Omental fat pad (tissue), 4 donors: ENCODE data around the gene KLHL29. TPM values are rescaled to one million over a fixed set of nuclear protein-coding genes. Genes with fewer than 3 reads are reported as not detected.

Source experiments
- ATAC-seq: fragments of 150-250 bp; one replicate; pipeline ENCODE4 v1.9.1; 2016; ENCODE audit warnings: mild to moderate bottlenecking, moderate library complexity; ENCODE audit not compliant: low FRiP score
- DNase-seq: peaks from one replicate; pipeline ENCODE4 v3.0.0-alpha.2; 2019; ENCODE audit warnings: low spot score
- total RNA-seq, 4 donors: library from RNA; depleted of rRNA; stranded (reverse); fragments of >200 nt; gene quantifications; one replicate each; pipeline ENCODE4 v1.1.0, GENCODE V29; 2016
- TF ChIP-seq, protein P1 (sequence below), 3 donors: fragments of 450-650 bp; IDR thresholded peaks; one replicate each; pipeline ENCODE4 v1.5.1; 2016 to 2017; ENCODE audit warnings: antibody characterized with exemption in 3 of 3, mild to moderate bottlenecking in 3 of 3, moderate library complexity in 2 of 3

KLHL29 gene
- total RNA-seq, 4 donors from 2014 or later: 4.0 to 19.5 (median 12.7) TPM

GRCh38 chr2:23684395-23685176 is 299.6 kb downstream of the KLHL29 start:
- ATAC-seq: no peak
- DNase-seq: no peak
- TF ChIP-seq, protein P1, sequence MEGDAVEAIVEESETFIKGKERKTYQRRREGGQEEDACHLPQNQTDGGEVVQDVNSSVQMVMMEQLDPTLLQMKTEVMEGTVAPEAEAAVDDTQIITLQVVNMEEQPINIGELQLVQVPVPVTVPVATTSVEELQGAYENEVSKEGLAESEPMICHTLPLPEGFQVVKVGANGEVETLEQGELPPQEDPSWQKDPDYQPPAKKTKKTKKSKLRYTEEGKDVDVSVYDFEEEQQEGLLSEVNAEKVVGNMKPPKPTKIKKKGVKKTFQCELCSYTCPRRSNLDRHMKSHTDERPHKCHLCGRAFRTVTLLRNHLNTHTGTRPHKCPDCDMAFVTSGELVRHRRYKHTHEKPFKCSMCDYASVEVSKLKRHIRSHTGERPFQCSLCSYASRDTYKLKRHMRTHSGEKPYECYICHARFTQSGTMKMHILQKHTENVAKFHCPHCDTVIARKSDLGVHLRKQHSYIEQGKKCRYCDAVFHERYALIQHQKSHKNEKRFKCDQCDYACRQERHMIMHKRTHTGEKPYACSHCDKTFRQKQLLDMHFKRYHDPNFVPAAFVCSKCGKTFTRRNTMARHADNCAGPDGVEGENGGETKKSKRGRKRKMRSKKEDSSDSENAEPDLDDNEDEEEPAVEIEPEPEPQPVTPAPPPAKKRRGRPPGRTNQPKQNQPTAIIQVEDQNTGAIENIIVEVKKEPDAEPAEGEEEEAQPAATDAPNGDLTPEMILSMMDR (IDR thresholded peaks at IDR 0.05): no peak

- ATAC-seq (no peak), DNase-seq (no peak)
- TF ChIP-seq, protein P1 (IDR thresholded peaks at IDR 0.05): no peak
Observed at GRCh38 chr2:23685181-23685580, 300.2 kb downstream of the KLHL29 start.

DNA sequence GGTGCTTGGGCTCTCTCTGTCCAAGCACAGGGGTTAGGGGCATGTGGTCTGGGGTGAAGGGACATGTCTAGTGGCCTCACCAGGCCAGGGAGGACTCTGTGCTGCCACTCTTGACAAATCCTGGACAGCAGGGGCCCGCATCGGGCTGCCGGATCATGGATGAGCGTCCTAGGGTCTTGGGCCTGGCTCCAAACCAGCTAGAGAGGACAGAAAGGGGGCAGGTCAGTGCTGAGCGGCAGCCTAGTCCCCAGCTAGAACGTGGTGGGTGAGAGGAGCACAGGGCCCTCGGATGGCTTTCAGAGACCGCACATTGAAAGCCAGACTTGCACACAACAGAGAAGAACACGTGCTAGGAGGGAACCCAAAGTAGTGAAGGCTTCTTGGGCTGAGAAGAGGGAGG is 300.7 kb downstream of the KLHL29 start:
- TF ChIP-seq, protein P1 (IDR thresholded peaks at IDR 0.05): no peak
- ATAC-seq (no peak), DNase-seq (no peak)

- TF ChIP-seq, protein P1 (IDR thresholded peaks at IDR 0.05): no peak
- ATAC-seq (no peak), DNase-seq (no peak)
Observed at GRCh38 chr2:23686405-23687029, 301.5 kb downstream of the KLHL29 start.

GRCh38 chr2:23687214-23687613 is 302.2 kb downstream of the KLHL29 start:
- no peak for DNase-seq
- no peak for ATAC-seq
- TF ChIP-seq, protein P1 (IDR thresholded peaks at IDR 0.05): no peak

GRCh38 chr2:23687713-23688112 is 302.7 kb downstream of the KLHL29 start:
- ATAC-seq (no peak), DNase-seq (no peak)
- TF ChIP-seq, protein P1 (IDR thresholded peaks at IDR 0.05): no peak
